Smooth muscle cell (in vitro differentiated cells): ENCODE measurements around the gene RAB4A. TPM values are rescaled to one million over a fixed set of nuclear protein-coding genes. Genes with fewer than 3 reads are reported as not detected.

ENCODE experiments used
- DNase-seq: peaks from one replicate; lab custom pipeline; 2025; ENCODE audit not compliant: unreplicated experiment; lab: John Stamatoyannopoulos, UW
- H2AFZ ChIP-seq: fragments of 200-600 bp; sonication (generic); 2 replicates; pipeline ENCODE4 v1.6.0; 2016; ENCODE audit warnings: antibody characterized with exemption, low read depth, mild to moderate bottlenecking
- H3F3A ChIP-seq: fragments of 200-600 bp; sonication (generic); 2 replicates; pipeline ENCODE4 v1.6.0; 2017; ENCODE audit warnings: antibody characterized with exemption, low read depth
- H3K27ac ChIP-seq: fragments of 200-600 bp; sonication (generic); 2 replicates; pipeline ENCODE4 v1.5.1; 2016; ENCODE audit warnings: low read depth, mild to moderate bottlenecking
- H3K27me3 ChIP-seq: fragments of 200-600 bp; sonication (generic); 2 replicates; pipeline ENCODE4 v1.6.1; 2016; ENCODE audit warnings: low read depth, mild to moderate bottlenecking
- H3K36me3 ChIP-seq: fragments of 200-600 bp; sonication (generic); 2 replicates; pipeline ENCODE4 v1.5.1; 2016; ENCODE audit warnings: low read depth
- H3K4me1 ChIP-seq: fragments of 200-600 bp; sonication (generic); 2 replicates; pipeline ENCODE4 v1.5.1; 2016; ENCODE audit warnings: low read depth
- H3K4me2 ChIP-seq: fragments of 200-600 bp; sonication (generic); 2 replicates; pipeline ENCODE4 v1.6.0; 2016; ENCODE audit warnings: mild to moderate bottlenecking
- H3K4me3 ChIP-seq: fragments of 200-600 bp; sonication (generic); 2 replicates; pipeline ENCODE4 v1.5.1; 2016; ENCODE audit warnings: mild to moderate bottlenecking
- H3K79me2 ChIP-seq: fragments of 200-600 bp; sonication (generic); 2 replicates; pipeline ENCODE4 v1.6.0; 2016; ENCODE audit warnings: low read depth, mild to moderate bottlenecking
- H3K9ac ChIP-seq: fragments of 200-600 bp; sonication (generic); 2 replicates; pipeline ENCODE4 v1.6.0; 2016; ENCODE audit warnings: low read depth
- H3K9me3 ChIP-seq: fragments of 200-600 bp; sonication (generic); replicated peaks from 2 replicates; pipeline ENCODE4 v1.5.1; 2016; ENCODE audit warnings: low read depth
- H4K20me1 ChIP-seq: fragments of 200-600 bp; sonication (generic); 2 replicates; pipeline ENCODE4 v1.6.0; 2016; ENCODE audit warnings: low read depth
- WGBS: methylation state at CpG from one replicate; pipeline ENCODE4 v1.1.7; 2016; ENCODE audit warnings: low lambda C conversion rate; 5-methylcytosine and 5-hydroxymethylcytosine counted together
- polyA plus RNA-seq: library from polyadenylated mRNA; unstranded; fragments of >200 nt; fragmentation: Nextera tagmentation; extraction: Ambion mirVana; gene quantifications from 2 replicates; pipeline ENCODE4 v1.2.1, GENCODE V29; 2016
- total RNA-seq: library from RNA; depleted of rRNA; stranded (reverse); fragments of >200 nt; gene quantifications from 2 replicates; pipeline ENCODE4 v1.2.3, GENCODE V29; 2014
- TF ChIP-seq, protein P1 (sequence below): fragments of 200-600 bp; sonication (generic); IDR thresholded peaks from 2 replicates; pipeline ENCODE4 v1.5.1; 2017; ENCODE audit warnings: borderline replicate concordance, mild to moderate bottlenecking, antibody characterized with exemption; ENCODE audit not compliant: insufficient read depth, poor library complexity, severe bottlenecking

Gene RAB4A
- total and polyA plus RNA-seq, 2 experiments from 2014 or later = 43.9 to 52.7 TPM

DNA sequence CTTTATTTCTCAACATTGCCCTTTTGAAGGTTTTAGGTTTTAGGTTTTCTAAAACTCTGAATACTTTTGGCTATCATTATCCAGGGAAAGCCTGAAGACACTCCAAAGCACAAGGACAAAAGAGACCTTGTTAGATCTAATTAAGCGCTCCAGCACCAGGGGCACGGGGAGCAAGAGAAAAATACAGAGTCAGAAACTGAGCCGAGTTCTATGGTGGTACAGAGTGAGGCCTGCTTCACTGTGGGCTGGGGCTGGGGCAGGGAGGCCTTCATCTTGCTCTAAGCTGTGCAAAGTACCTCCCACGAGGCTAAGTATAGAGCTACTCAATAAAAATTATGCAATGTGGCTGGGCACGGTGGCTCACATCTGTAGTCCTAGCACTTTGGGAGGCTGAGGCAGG is 19.7 kb upstream of the RAB4A start:
- no peaks in the 10 kb centered on the region for H3F3A ChIP-seq
- no peaks in the 10 kb centered on the region for H3K36me3 ChIP-seq
- H4K20me1 ChIP-seq = no peaks in the 10 kb centered on the region
- TF ChIP-seq, protein P1, sequence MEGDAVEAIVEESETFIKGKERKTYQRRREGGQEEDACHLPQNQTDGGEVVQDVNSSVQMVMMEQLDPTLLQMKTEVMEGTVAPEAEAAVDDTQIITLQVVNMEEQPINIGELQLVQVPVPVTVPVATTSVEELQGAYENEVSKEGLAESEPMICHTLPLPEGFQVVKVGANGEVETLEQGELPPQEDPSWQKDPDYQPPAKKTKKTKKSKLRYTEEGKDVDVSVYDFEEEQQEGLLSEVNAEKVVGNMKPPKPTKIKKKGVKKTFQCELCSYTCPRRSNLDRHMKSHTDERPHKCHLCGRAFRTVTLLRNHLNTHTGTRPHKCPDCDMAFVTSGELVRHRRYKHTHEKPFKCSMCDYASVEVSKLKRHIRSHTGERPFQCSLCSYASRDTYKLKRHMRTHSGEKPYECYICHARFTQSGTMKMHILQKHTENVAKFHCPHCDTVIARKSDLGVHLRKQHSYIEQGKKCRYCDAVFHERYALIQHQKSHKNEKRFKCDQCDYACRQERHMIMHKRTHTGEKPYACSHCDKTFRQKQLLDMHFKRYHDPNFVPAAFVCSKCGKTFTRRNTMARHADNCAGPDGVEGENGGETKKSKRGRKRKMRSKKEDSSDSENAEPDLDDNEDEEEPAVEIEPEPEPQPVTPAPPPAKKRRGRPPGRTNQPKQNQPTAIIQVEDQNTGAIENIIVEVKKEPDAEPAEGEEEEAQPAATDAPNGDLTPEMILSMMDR = no peak
- no peak overlapping the region for H2AFZ ChIP-seq
- no peak overlapping the region for H3K9ac ChIP-seq
- peaks cover 16% of the 10 kb centered on the region for H3K4me1 ChIP-seq
- no peak overlapping the region for H3K4me2 ChIP-seq
- H3K27ac ChIP-seq = no peak overlapping the region
- H3K4me3 ChIP-seq = no peak overlapping the region
- H3K9me3 ChIP-seq = no peaks in the 10 kb centered on the region
- H3K79me2 ChIP-seq = no peaks in the 10 kb centered on the region
- WGBS = 76% methylated on average over 5 of the region's 5 CpGs
- DNase-seq = no peak
- no peaks in the 10 kb centered on the region for H3K27me3 ChIP-seq

DNA sequence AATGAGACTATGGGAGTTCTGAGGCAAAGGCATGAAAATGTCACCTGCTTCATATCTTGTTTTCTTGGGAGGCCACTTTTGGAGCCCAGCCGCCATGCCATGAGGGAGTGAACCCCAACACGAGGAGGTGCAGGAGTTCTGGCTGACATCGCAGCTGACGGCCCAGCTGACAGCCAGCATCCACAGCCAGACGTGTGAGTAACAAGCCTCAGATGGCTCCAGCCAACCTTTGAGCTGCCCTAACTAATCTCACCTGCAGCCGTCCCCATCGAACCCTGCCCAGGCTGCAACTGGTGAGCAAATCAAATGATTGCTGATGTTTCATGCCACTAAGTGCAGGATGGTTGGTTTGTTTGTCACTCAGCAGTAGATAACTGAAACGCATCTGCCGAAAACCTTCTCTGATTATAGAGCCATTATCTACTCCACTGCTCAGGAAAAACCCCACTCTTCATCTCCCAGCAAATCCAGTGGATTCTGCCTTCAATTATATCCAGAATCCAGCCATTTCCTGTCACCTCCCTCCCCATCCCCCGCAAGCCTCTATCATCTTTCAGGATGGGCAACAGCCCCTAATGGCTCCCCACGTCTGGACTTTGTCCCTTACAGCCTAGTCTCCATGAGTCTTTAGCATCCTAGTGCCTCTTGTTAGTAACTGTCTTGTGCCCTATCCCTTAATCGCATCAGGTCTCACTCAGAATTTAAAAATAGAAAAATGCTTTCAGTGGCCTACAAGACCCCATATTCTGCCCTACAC is 18.5 kb upstream of the RAB4A start:
- WGBS = 46% methylated on average over 12 of the region's 12 CpGs
- H3K4me2 ChIP-seq = peak overlapping the region; percentile 66

DNA sequence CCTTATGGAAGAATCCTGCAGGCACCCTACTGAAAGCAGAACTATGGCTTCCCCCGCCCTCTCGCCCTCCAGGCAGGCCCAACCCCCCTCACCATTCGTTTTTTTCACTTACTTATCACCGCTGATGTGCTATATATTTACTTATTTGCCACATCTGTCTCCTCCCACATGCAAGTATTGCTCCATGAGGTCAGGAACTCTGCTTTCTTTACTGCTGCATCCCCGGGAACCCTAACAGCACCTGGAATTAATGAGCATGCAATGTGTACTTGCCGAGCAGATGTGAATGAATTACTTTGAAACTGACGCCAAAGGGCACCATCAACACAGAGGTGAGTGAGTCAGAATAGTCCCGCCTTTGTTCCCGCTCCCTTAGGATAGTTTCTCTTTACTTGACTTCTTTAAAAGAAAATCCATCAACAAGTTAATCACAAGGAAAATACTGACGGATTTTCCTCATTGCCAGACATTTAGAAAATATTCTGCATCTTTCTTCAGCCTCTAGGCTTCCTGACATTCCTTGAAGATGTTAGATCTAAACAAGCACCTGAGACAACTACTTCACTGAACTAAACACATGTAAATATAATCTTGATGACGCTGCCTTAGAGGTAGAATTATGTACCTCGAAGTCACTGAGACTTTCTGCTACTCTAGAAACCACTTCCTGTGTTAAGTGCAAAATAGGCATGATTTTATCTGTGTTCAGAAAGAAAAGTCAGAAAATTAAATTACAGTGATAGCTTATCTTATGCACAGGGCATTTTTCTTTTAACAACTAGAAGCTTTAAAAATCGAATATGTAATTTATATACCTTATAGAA is 17.5 kb upstream of the RAB4A start:
- H3K27me3 ChIP-seq = no peaks in the 10 kb centered on the region
- H2AFZ ChIP-seq = peak overlapping the region; percentile 28
- TF ChIP-seq, protein P1 = no peak
- peak overlapping the region; percentile 24 for H3K4me3 ChIP-seq
- no peaks in the 10 kb centered on the region for H3K36me3 ChIP-seq
- H3K4me1 ChIP-seq = peaks cover 16% of the 10 kb centered on the region
- no peaks in the 10 kb centered on the region for H3K9me3 ChIP-seq
- DNase-seq = no peak
- peak overlapping the region; percentile 74 for H3K27ac ChIP-seq
- no peaks in the 10 kb centered on the region for H3K79me2 ChIP-seq
- WGBS = 17% methylated on average over 13 of the region's 13 CpGs
- H3K9ac ChIP-seq = no peak overlapping the region
- H4K20me1 ChIP-seq = no peaks in the 10 kb centered on the region
- peak overlapping the region; percentile 66 for H3K4me2 ChIP-seq
- no peaks in the 10 kb centered on the region for H3F3A ChIP-seq

More for the DNA sequence above, 18.5 kb upstream of the RAB4A start:
- Histone ChIP-seq H3K4me1 (peaks cover 16% of the 10 kb centered on the region), H3K36me3 (no peaks in the 10 kb centered on the region), H3K27ac (no peak overlapping the region), H3K27me3 (no peaks in the 10 kb centered on the region), H3K79me2 (no peaks in the 10 kb centered on the region), H3K9ac (no peak overlapping the region), H2AFZ (no peak overlapping the region), H3K4me3 (no peak overlapping the region), H3F3A (no peaks in the 10 kb centered on the region), H4K20me1 (no peaks in the 10 kb centered on the region), H3K9me3 (no peaks in the 10 kb centered on the region)
- TF ChIP-seq, protein P1 = no peak
- no peak for DNase-seq
